Head of caudate nucleus (tissue), 42 donors: ENCODE data around the gene RBMS1.
"Not testable (repeated sequence)": the region's sequence is repeated elsewhere in the genome, so short reads cannot be mapped to it uniquely, and the experiment has no call there.

ENCODE experiments used
- DNase-seq, 42 donors: peaks; one replicate each; pipeline versions ENCODE4 v3.0.0 to v3.0.0-alpha.2; 2020 to 2021; ENCODE audit warnings: mixed read lengths in 7 of 42
- intact Hi-C: fragments of 100-400 bp; cut with DNase I; formaldehyde crosslinking; loops from one replicate; pipeline ENCODE4 v1.15.0; 2022

The RBMS1 gene

DNA sequence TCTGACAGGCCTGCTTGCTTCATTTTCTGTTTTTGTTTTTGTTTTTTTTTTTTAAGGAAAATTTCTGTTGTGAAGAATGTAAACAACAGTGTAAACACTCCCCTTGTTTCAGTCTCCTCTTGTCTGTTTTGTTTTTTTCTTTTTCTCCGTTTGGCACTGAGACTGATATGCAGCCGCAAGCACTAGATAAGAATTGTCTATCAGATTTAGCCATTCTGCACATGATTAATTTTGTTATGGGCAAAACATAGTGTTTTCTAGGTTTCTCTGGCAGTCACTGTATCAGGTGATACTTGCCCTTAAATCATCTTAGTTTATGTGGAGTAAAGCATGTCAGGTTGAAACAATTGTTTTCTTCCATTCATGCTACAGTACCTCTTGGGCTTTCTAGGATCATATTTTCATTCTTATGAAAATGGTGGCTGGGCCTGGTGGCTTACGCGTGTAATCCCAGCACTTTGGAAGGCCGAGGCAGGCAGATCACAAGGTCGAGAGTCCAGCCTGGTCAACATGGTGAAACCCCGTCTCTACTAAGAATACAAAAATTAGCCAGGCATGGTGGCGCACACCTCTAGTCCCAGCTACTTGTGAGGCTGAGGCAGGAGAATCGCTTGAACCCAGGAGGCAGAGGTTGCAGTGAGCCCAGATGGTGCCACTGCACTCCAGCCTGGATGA, 12.9 kb upstream of the RBMS1 start:
- intact Hi-C loops = no loop called here
- no peak for DNase-seq

DNA sequence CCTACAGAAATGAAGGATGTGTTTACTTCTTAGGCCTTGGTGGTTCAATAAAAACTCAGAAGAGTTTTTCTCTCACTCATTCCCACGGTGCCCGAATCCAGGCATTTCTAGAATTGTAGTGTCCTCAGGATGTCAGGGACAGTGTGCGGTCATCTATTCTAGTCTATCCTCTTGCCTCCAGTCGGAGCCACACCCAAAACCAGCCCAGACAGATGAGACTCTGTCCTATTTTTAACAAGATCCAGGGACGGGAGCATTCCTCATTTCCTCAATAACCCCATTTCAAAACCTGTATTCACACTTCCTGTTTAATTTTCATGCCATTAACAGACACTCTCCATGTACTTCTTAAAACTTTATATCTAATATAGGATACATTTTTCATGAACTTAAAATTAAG, 11.6 kb upstream of the RBMS1 start:
- no peak for DNase-seq
- intact Hi-C loops = no loop called here

DNA sequence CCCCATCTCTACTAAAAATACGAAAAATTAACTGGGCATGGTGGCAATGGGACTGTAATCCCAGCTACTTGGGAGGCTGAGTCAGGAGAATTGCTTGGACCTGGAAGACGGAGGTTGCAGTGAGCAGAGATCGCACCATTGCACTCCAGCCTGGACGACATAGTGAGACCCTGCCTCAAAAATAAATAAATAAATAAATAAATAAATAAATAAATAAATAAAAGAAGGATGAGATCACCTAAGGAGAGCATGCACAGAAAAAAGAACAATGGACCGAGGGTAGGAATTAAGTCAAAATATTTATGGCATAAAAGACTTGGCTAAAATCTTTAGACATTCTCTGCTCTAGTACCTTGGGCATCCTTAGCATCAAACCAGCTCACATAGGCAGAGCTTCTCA, 8.9 kb upstream of the RBMS1 start:
- intact Hi-C loops = no loop called here
- DNase-seq = no peak

DNA sequence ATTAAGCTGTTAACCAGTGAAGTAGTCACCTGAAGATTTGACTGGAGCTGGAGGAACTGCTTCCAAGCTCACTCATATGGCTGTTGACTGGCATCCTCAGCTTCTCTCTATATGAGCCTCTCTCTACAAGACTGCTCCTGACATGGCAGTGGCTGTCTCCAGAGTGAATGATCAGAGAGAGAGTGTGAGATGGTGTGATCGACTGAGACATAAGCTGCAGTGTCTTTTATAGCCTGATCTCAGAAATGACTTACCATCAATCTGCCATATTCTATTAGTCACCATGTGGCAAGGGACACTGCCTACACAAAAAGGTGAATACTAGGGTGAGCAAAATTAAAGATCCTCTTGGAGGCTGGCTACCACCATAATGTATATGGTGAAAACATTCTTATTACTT, 7.8 kb upstream of the RBMS1 start:
- intact Hi-C loops = no loop called here
- DNase-seq = no peak

DNA sequence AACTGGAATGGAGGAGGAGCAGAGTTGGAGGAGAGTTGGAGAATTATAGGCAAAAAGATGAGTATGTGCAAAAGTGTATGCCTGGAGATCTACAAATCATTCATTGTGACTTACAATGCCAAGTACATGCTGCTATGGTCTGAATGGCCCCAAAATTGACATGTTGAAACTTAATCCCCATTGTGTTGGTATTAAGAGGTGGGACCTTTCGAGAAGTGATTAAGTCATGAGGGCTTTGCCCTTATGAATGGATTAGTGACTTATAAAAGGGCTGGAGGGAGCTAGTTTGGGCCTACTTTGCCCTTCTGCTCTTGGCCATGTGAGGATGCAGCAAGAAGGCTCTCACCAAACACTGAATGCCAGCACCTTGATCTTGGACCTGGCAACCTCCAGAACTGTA, 6.3 kb upstream of the RBMS1 start:
- intact Hi-C loops = no loop called here
- DNase-seq = no peak

DNA sequence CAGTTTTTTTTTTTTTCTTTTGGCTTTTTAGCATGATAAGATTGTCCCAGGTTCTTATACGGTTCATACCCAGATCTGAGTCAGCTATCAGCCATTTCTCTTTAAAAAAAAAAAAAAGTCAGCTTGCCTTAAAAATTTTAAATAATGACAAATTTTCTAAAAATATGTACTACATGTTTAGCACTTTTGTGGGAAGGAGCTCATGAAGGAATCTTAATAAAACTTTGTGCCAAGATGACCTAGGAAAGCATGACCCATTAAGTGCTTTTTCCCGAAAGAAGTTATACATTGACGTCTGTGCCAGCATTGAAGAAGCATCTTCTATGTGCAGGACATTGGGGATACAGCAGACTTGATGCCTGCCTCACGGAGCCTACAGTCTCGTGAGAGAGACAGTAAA, 4.5 kb upstream of the RBMS1 start:
- intact Hi-C loops = no loop called here
- no peak for DNase-seq

DNA sequence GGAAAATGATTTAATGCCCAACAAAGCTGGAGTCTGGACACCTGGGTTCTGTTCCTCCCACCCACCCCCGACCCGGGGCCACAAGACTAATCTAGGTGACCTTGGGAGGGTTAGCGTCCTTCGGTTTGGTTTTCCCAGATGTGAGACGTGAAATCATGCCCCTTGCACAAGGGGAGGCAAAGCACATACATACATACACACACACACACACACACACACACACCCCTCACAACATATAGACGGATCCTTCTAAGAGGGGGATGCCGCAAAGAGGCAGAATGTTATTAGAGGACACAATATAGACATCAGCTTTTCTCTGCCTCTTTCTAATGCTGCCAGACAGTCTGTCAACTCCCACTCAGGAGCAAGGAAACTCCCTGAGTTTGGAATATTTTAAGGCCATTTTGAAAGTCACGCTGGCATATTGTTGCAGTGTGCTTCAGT, 616 bp upstream of the RBMS1 start:
- intact Hi-C loops = no loop called here
- DNase-seq = peak in 5 of 42 donors; percentile 7 to 46 (median 17)

DNA sequence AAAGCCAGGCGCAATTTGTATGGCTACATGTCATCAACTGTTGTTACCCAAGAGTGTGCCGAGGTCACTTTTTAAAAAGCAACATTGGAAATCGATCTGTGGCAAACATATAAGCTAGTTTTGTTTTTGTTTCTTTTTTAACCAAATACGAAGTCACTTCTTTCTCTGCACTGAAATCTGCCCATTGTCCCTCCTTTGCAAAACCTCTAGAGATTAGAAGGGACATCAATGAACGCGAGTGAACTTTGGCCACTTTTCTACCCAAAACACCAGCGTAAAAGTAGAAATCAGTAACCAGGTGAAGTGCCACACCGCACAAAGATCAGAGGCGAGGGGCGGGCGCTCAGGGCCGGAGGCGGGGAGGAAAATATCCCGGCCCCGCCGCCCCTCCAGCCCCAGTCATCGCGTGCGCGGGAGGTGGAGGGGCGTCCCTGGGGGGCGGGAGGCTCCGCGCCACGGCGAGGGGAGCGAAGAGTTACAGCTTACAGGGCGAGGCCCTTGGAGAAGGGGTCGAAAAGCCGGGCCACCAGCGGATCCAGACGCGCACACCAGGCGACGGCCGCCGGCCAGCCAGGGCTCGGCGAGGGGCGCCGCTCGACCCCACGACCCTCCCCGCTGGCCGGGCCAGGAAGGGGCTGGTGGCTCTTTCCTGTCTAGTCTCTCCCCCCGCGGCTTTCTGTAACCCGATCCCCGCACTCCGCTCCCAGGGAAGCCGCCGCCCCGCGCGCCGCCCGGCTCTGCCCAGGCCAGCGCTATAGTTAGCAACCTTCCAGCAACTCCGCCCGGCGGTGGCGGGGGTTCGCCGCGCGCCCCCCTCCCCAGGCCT, 993 bp downstream of the RBMS1 start:
- intact Hi-C loops = no loop called here
- peak in 35 of 42 donors; percentile 8 to 62 (median 34) for DNase-seq

DNA sequence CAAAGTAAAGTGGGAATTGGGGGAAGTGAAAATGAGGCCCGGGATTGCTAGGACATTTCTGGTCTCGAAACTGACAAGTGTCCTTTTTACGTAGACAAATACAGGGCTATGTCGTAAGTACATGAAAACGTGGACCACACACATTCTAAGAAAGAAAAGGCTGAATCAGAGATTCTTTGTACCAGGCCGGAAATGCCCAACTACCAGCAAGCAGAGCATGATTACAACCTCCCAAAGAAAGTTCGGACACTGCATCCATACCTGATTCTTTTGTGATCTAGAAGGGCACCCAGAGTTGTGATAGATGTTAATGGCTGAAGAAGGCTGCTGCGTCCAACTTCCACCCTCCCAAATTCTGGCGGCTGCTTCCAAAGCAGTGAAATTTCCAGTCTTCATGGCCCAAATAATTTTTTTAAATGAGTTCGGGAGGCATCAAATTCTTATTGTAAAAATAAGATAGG, 1.7 kb downstream of the RBMS1 start:
- peak in 1 of 42 donors; percentile 19 for DNase-seq
- intact Hi-C loops = no loop called here

DNA sequence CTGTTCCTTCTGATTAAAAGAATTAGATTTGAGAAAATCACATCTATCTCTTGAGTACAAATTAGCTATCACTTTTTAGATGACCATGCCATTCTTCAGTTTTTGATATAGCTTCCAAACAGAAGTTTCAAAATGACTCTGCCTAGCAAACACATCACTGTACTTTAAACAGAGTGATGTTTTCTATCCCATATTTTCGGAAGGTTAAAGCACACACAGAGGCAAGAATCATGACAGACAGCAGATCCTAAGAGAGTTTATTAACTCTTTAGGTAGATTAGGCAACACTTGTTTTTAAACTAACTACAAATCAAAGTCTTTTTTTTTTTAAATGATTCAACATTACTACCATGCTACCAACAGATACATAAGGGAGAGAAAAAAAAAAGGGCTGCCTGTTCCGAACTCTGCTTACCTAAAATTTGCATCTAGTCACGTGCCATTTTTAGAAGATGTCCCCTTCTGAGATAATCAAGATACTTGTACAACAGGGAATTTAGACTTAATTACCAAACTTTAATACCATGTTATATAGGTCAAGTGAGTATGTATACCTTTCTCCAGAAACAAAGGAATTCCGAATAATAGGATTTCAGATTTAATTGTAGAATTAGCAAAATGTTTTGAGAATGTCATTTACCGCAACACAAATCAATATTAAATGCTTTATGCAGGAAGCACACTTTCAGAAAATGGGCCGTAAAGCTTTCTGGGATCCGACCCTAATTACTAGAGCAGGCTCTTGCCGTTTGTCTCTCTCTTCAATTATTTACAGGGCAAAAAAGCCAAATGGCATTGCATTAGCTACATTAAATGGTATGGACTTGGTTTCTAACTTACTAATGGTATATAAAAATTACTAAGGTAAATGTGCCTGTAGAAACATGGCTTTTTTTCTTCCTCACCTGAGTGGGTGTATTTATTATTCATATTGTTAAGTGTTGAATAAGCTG, 2.6 kb downstream of the RBMS1 start:
- intact Hi-C loops = no loop called here
- no peak for DNase-seq

DNA sequence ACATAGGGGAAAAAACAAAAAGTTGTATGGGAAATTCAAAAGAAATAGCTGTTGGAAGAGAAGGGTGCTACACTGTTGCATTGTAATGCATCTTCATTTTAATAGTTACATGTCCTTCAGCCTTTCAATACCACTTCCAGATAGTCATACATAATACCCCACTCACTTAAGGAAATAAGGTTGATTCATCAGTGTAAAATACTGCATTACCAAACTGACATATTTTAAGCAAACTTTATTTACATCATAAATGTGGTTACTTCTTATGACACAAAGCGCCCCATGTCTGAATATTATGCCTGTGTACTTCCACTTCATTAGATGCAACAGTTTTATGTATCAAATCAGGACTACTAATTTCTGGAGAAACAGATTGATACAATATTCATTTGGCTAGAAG, 4.5 kb downstream of the RBMS1 start:
- no peak for DNase-seq
- intact Hi-C loops = no loop called here

DNA sequence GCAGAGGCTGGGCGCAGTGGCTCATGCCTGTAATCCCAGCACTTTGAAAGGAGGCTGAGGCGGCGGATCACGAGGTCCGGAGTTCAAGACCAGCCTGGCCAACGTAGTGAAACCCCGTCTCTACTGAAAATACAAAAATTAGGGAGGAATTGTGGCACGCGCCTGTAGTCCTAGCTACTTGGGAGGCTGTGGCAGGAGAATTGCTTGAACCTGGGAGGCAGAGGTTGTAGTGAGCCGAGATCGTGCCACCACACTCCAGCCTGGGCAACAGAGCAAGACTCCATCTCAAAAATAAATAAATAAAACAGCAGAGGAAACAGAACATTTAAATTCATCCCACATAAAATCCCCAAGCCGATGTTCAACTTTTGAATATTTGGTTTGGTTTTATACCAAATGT, 5.3 kb downstream of the RBMS1 start:
- DNase-seq, intact Hi-C loops: not testable (repeated sequence)

DNA sequence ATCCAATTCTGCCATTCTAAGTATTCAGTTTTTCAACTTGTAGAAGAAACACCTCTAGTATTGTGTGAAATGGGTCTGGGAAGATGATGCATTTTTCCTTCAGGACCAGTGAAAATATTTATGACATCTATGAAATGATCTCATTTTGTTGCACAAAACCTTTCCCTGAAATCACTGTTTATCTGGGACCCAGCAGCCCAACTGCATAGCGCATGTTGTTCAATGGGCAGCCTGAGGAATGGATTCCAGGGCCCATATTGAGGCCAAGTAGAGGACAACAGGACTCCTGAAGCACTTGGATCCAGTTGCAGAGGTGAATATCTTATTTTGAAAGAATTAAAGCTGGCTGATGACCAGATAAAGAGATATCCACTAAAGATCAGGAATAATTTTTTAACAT, 7.3 kb downstream of the RBMS1 start:
- no peak for DNase-seq
- intact Hi-C loops = no loop called here

DNA sequence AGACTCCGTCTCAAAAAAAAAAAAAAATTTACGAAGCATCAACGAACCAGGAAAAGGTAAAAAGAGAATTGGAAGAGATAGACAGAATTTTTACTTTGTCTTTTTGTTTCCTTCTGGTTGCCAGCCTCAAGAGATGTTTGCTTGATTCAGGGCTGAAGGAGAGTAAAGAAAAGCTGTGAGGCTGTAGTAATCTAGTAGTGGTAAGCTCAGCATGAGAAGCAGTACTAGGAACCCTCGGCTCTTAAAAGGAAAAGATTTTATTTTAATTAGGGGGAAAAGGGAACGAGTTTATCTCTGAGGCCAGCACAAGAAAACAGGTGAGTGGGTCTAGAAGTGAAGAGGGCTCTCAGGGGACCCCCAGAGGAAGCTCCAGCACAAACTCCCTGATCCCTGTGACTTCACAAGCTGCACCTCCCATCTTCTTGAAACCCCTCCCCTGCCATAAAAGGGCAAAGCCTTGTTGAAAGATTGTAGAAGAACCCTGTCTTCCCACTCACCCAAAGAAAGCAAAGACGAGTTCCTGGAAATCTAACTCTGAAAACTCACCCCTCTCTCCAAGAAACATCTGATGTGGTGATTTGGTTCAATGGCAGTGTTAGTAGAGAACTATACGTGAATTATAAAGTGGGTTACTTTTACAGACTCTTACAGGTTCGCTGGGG, 8.6 kb downstream of the RBMS1 start:
- DNase-seq = peak in 15 of 42 donors; percentile 13 to 77 (median 39)
- intact Hi-C loops = no loop called here

DNA sequence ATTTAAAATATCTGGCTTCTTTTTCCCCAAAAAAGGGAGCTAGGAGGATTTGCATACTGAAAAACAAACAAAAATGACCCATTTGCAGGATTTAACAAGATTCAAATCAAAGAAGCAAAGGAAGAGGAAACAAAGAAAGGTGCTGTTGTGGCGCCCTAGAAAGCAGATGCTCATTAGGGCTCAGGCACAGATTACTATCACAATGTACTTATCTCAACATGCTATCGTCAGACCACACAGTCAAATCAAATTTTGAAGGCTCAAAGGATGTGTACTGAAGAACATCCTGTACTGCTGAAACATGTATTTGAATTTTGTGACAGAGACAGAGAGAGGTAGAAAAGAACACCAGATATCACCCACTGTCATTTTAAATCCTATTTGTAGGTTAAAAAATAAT, 10.9 kb downstream of the RBMS1 start:
- intact Hi-C loops = no loop called here

DNA sequence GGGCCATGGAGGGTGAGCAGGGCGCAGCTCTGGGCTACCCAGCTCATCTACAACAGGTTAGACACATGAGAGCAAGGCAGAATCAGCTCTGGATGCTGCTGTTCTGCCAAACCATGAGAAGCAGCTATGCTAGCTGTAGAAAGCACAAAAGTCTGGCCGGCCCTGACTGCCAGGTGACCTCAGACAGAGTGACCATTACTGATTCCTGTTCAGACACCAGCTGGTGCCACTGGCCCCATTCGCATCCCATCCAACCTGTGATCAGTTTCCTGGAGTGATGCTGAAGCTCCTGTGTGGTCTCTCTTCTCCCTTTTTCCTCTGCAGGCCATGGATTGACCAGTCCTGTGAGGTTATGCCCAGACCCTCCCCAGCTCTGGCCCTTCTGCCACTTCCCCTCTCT, 14.3 kb downstream of the RBMS1 start:
- intact Hi-C loops = no loop called here
- DNase-seq = no peak

More for the DNA sequence above, 10.9 kb downstream of the RBMS1 start:
- no peak for DNase-seq

DNA sequence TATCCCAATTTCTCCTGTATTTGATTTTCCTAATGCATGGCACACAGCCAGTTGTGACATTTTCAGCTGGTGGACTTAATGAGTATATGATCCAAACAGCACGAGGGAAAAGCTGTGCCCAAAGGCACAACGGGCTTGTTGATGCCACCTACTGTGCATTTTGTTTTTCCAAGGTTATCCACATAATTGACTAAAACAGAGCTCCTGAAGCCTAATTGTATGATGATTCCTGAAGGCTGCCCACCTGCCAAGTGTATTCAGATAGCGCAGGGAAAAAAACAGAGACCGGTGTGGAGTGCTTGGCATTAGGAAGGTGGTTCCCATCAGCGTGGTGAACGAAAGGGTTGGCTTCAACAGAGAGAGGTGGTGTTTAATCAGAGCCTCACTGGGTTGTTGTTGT, 14.9 kb downstream of the RBMS1 start:
- DNase-seq = no peak

DNA sequence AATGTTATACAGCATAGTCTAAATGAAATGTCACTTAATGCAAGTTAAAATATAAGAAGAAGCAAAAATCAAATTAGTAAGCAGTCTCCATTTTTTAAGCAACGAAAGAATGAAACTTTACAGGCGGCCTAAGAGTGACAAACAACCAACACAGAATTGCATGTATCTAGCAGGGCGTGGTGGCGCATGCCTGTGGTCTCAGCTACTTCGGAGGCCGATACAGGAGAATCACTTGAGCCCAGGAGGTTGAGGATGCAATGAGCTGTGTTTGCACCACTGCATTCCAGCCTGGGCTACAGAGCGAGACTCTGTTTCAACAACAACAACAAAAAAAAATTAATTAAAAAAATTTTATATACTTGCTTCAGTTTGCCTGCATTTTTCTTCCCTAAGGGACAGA, 16.6 kb downstream of the RBMS1 start:
- intact Hi-C loops = no loop called here
- DNase-seq = no peak

More for the DNA sequence above, 14.9 kb downstream of the RBMS1 start:
- intact Hi-C loops = no loop called here
